Parathyroid adenoma (tissue), 2 donors: ENCODE results near the gene SPAG16.
"Not testable (repeated sequence)": the region's sequence is repeated elsewhere in the genome, so short reads cannot be mapped to it uniquely, and the experiment has no call there.

Experiments
- H2AFZ ChIP-seq: fragments of 300-600 bp; sonication (generic); one replicate; pipeline ENCODE4 v1.7.0; 2017; ENCODE audit warnings: antibody characterized with exemption, mild to moderate bottlenecking
- H3K27ac ChIP-seq: fragments of 300-600 bp; sonication (generic); one replicate; pipeline ENCODE4 v1.7.0; 2017
- H3K27me3 ChIP-seq: fragments of 300-600 bp; sonication (generic); one replicate; pipeline ENCODE4 v1.7.0; 2017; ENCODE audit warnings: low read length; ENCODE audit not compliant: control insufficient read depth, insufficient read depth
- H3K36me3 ChIP-seq: fragments of 300-600 bp; sonication (generic); one replicate; pipeline ENCODE4 v1.7.0; 2017; ENCODE audit warnings: low read length; ENCODE audit not compliant: control insufficient read depth, insufficient read depth
- H3K4me1 ChIP-seq: fragments of 300-600 bp; sonication (generic); one replicate; pipeline ENCODE4 v1.7.0; 2017; ENCODE audit warnings: control low read depth
- H3K4me2 ChIP-seq: fragments of 300-600 bp; sonication (generic); one replicate; pipeline ENCODE4 v1.7.0; 2017; ENCODE audit warnings: low read length
- H3K4me3 ChIP-seq: fragments of 300-600 bp; sonication (generic); one replicate; pipeline ENCODE4 v1.7.0; 2017; ENCODE audit warnings: low read depth, low read length
- H3K79me2 ChIP-seq: fragments of 300-600 bp; sonication (generic); one replicate; pipeline ENCODE4 v1.7.0; 2017; ENCODE audit warnings: control low read depth
- H3K9ac ChIP-seq: fragments of 300-600 bp; sonication (generic); one replicate; pipeline ENCODE4 v1.7.0; 2017; ENCODE audit warnings: mild to moderate bottlenecking
- H3K9me3 ChIP-seq: fragments of 300-600 bp; sonication (generic); one replicate; pipeline ENCODE4 v1.7.0; 2017; ENCODE audit warnings: low read length; ENCODE audit not compliant: control insufficient read depth
- TF ChIP-seq, protein P1 (sequence below): fragments of 300-600 bp; sonication (generic); IDR thresholded peaks from one replicate; pipeline ENCODE4 v1.7.0; 2017; ENCODE audit warnings: antibody characterized with exemption, mild to moderate bottlenecking
- donor health status: primary hyperparathyroidism.

Gene SPAG16

DNA sequence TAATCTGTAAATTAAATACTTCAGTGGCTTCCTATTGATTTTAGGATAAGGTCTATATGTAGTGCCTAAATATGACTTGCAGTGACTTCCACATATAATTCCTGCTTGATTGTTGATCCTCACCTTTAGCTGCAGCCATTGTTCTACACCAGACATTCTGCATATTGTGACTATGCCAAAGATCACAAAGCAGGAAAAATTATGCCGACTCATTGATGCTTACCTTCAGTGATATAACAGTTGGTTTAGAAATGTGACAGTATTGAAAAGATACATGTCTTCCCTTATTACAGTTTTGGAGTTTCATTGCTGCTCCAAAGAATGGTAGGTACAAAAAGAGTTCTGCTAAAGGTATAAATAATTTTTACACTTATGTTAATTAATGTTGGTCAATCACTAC is 12.3 kb upstream of the SPAG16 start:
- Histone ChIP-seq H3K4me2 (no peak overlapping the region), H3K79me2 (no peaks in the 10 kb centered on the region), H3K4me3 (no peak overlapping the region), H2AFZ (no peak overlapping the region), H3K36me3 (no peaks in the 10 kb centered on the region), H3K27me3 (no peaks in the 10 kb centered on the region), H3K9ac (no peak overlapping the region), H3K9me3 (no peaks in the 10 kb centered on the region), H3K4me1 (no peaks in the 10 kb centered on the region), H3K27ac (no peak overlapping the region)
- TF ChIP-seq, protein P1, sequence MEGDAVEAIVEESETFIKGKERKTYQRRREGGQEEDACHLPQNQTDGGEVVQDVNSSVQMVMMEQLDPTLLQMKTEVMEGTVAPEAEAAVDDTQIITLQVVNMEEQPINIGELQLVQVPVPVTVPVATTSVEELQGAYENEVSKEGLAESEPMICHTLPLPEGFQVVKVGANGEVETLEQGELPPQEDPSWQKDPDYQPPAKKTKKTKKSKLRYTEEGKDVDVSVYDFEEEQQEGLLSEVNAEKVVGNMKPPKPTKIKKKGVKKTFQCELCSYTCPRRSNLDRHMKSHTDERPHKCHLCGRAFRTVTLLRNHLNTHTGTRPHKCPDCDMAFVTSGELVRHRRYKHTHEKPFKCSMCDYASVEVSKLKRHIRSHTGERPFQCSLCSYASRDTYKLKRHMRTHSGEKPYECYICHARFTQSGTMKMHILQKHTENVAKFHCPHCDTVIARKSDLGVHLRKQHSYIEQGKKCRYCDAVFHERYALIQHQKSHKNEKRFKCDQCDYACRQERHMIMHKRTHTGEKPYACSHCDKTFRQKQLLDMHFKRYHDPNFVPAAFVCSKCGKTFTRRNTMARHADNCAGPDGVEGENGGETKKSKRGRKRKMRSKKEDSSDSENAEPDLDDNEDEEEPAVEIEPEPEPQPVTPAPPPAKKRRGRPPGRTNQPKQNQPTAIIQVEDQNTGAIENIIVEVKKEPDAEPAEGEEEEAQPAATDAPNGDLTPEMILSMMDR = no peak

DNA sequence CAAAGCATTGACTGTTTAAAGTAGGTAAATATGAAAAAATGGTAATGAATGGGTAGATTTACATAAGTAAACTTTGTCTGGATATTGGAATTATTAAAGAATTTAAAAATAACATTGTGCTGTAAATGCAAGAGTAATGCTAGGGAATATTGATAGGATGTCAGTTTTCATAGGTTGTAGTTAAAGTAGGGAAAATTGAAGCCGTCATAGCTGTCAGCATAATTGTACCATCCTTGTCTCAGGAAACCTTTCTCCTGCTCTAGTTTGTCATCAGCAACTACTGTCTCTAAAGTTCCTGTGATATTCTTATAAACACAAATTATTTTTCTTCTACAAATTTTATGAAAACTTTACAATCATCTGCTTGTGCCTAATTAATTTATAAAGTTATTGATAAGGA is 10.1 kb upstream of the SPAG16 start:
- H3K9me3 ChIP-seq = no peaks in the 10 kb centered on the region
- no peak overlapping the region for H3K4me3 ChIP-seq
- no peaks in the 10 kb centered on the region for H3K36me3 ChIP-seq
- H3K27ac ChIP-seq = no peak overlapping the region
- no peak overlapping the region for H3K4me2 ChIP-seq
- H3K27me3 ChIP-seq = no peaks in the 10 kb centered on the region
- H3K4me1 ChIP-seq = no peaks in the 10 kb centered on the region
- H2AFZ ChIP-seq = no peak overlapping the region
- TF ChIP-seq, protein P1 = no peak
- H3K79me2 ChIP-seq = no peaks in the 10 kb centered on the region
- no peak overlapping the region for H3K9ac ChIP-seq

DNA sequence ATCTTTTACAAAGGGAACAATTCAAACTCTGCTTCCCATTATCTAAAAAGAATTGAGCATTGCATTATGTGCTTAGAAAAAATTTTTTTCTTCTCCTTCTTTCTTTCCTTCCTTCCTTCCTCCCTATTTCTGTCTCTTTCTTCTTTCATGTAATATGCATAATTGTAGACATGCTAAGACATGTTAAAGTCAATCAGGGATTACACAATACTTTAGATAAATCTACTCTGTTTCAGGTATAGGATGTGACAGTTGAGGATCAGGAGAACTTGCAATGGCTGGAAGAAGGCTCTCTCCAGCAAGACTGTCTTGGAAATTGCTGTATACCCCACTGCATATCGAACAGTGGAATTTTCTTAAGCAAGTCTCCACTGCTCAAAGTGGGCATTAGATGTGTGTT is 9.0 kb upstream of the SPAG16 start:
- no peak overlapping the region for H3K4me2 ChIP-seq
- TF ChIP-seq, protein P1 = no peak
- H3K9ac ChIP-seq = no peak overlapping the region
- H3K9me3 ChIP-seq = no peaks in the 10 kb centered on the region
- H3K79me2 ChIP-seq = no peaks in the 10 kb centered on the region
- H3K27me3 ChIP-seq = no peaks in the 10 kb centered on the region
- no peaks in the 10 kb centered on the region for H3K4me1 ChIP-seq
- no peaks in the 10 kb centered on the region for H3K36me3 ChIP-seq
- no peak overlapping the region for H3K4me3 ChIP-seq
- no peak overlapping the region for H3K27ac ChIP-seq
- no peak overlapping the region for H2AFZ ChIP-seq

DNA sequence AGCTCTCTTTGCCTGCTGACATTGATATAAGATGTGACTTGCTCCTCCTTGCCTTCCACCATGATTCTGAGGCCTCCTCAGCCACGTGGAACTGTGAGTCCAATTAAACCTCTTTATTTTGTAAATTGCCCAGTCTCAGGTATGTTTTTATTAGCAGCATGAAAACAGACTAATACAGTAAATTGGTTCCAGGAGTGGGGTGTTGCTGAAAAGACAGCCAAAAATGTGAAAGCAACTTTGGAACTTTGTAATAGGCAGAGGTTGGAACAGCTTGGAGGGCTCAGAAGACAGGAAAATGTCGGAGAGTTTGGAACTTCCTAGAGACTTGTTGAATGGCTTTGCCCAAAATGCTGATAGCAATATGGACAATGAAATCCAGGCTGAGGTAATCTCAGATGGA is 7.1 kb upstream of the SPAG16 start:
- H3K9me3 ChIP-seq, H3K36me3 ChIP-seq, H3K79me2 ChIP-seq, H3K4me3 ChIP-seq, H2AFZ ChIP-seq, H3K4me1 ChIP-seq, H3K4me2 ChIP-seq, H3K27ac ChIP-seq, H3K27me3 ChIP-seq, H3K9ac ChIP-seq: not testable (repeated sequence)

DNA sequence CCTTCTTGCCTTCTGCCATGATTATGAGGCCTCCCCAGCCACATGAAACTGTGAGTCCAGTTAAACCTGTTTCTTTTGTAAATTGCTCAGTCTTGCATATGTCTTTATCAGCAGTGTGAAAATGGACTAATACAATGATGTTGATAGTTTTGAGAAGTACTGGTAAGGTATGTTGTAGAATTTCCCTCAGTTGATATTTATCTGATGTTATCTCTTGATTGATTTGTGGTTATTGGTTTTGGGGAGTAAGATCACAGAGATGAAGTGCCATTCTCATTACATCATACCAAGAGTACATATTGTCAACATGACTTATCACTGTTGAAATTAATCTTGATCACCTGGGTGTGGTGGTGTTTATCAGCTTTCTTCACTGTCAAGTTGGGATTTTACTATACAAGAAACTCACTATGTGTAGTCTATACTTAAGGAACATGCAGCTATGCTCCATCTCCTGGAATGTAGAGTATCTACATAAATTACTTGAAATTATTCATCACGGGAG is 5.1 kb upstream of the SPAG16 start:
- Histone ChIP-seq H3K79me2 (no peaks in the 10 kb centered on the region), H3K36me3 (no peaks in the 10 kb centered on the region), H2AFZ (no peak overlapping the region), H3K4me1 (no peaks in the 10 kb centered on the region), H3K9me3 (no peaks in the 10 kb centered on the region), H3K4me3 (no peak overlapping the region), H3K27ac (no peak overlapping the region), H3K4me2 (no peak overlapping the region), H3K27me3 (no peaks in the 10 kb centered on the region), H3K9ac (no peak overlapping the region)
- TF ChIP-seq, protein P1 = no peak
